Peyer's patch (tissue), 4 donors: ENCODE data around the gene COL8A1.

Source experiments
- CTCF ChIP-seq, 6 experiments: fragments of 450-650 bp in 4 of 6; fragments of 200-600 bp in 2 of 6; sonication (generic) in 1 of 6; IDR thresholded peaks; one replicate each; pipeline ENCODE4 v1.5.1; 2017 to 2019; ENCODE audit warnings: antibody characterized with exemption in 6 of 6, mild to moderate bottlenecking in 3 of 6, moderate library complexity in 1 of 6
- POLR2A ChIP-seq, 2 donors: fragments of 450-650 bp; IDR thresholded peaks; one replicate each; pipeline ENCODE4 v1.5.1; 2017; ENCODE audit warnings: antibody characterized with exemption in 2 of 2, mild to moderate bottlenecking in 2 of 2, moderate library complexity in 2 of 2

GRCh38 chr3:99696497-99696896 lies 58.1 kb downstream of the COL8A1 start:
- TF ChIP-seq POLR2A (IDR thresholded peaks at IDR 0.05) (no peak), CTCF (IDR thresholded peaks at IDR 0.05) (no peak)
